Panc1 (cell line): ENCODE data around the gene CCSER2.

Experiments
- CTCF ChIP-seq: fragments of 450-650 bp; IDR thresholded peaks from 2 replicates; pipeline ENCODE4 v1.5.1; 2017; ENCODE audit warnings: mild to moderate bottlenecking
- POLR2AphosphoS5 ChIP-seq: IDR thresholded peaks from 2 replicates; pipeline ENCODE4 v1.6.1; 2012; ENCODE audit warnings: mild to moderate bottlenecking, low read depth, low read length, moderate library complexity
- REST ChIP-seq, 2 experiments: IDR thresholded peaks; 2 replicates each; pipeline ENCODE4 v1.6.1; 2011 to 2012; ENCODE audit warnings: low read depth in 2 of 2, control low read depth in 1 of 2, low read length in 1 of 2, mild to moderate bottlenecking in 1 of 2, moderate library complexity in 1 of 2; ENCODE audit not compliant: insufficient read depth in 1 of 2
- TCF7L2 ChIP-seq: IDR thresholded peaks from 2 replicates; pipeline ENCODE4 v1.6.1; 2011; ENCODE audit warnings: mild to moderate bottlenecking, low read depth, low read length, inconsistent platforms

GRCh38 chr10:84542522-84543490 is 214.4 kb downstream of the CCSER2 start:
- TF ChIP-seq CTCF (no peak), POLR2AphosphoS5 (no peak), TCF7L2 (no peak), REST (IDR thresholded peaks at IDR 0.05; ENCODE audit: insufficient read depth in 1 of 2, low read depth in 2 of 2, low read length in 1 of 2) (no peak)
